GM18499 (cell line): ENCODE measurements around the gene CHD5.

ENCODE experiments used
- ATAC-seq: cut with Tn5 transposase; IDR thresholded peaks from one replicate; pipeline ENCODE4 v1.9.1; 2021; ENCODE audit warnings: moderate number of reproducible peaks; ENCODE audit not compliant: insufficient read depth, unreplicated experiment

Gene CHD5

DNA sequence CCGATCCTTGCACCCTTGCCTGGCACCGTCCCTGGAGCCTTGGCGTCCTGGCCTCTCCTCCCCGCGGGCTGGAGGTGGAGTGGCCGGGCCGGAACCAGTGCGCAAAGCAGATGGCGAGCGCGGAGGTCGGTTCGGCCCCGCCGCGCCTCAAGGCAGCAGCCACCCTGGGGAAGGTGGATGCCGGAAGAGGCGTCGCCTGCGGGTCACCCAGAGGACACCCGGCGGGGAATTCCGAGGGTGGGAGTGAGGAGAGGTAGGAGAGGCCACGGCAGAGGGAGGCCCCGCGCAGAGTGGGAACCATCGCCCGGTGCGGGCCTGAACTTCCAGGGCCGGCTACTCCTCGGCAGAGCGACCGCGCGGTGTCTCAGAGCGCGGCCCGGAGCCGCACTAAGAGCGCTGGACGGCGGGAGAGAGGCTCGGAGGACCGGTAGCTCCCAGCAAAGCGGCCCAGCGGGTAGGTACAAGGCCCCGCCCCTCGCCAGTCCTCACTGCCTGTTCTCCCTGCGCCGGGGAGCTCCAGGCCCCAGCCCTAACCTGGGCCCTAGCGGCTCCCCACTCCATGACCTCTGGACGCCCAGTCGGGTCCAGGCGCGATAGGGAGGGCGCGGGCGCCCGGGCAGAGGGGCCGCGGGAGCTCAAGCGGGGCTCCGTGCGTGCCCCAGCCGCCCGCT, 25.9 kb upstream of the CHD5 start, which contains the start of gene RNF207:
RNF207 (plus strand) TSS at position 271 of the 671 bp plus-strand sequence. CDS start 417 bp downstream, outside the sequence.
- ATAC-seq = no peak

GRCh38 chr1:6202256-6202655, 22.1 kb upstream of the CHD5 start:
- ATAC-seq = no peak

DNA sequence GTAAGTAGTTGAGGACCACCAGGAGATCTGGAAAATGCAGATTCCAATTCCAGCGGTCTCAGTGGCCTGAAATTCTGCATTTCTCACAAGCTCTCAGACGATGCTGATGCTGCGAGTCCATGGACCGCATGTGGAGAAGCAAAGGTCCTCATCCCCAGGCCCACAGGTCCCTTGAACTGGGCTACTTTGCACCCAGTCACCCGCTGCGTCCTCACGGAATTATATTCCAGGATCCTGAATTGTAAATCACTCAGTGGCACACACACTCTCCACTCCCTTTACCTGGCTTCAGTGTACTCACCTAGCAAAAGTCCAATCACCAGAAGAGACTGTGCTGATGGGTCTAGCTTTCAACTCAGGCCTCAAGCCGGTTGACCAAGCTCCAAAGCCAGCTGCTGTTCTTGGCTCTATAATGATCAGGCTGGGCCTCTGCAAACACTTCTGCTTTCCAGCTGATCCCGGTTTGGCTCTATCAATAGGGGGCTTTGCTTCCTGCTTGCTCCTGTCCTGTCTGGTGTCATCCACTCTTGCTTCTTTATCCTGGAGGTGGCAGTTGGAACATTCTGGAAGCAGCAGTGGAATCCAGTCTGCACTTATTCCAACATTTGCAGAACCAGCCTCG, 20.2 kb upstream of the CHD5 start:
- no peak for ATAC-seq

GRCh38 chr1:6199298-6200187, 19.4 kb upstream of the CHD5 start, which contains the start of gene RPL22:
TSS of gene RPL22 (minus strand) at chr1:6199595. CDS start at chr1:6199573, 22 bp downstream.
- peak; percentile 87 for ATAC-seq

DNA sequence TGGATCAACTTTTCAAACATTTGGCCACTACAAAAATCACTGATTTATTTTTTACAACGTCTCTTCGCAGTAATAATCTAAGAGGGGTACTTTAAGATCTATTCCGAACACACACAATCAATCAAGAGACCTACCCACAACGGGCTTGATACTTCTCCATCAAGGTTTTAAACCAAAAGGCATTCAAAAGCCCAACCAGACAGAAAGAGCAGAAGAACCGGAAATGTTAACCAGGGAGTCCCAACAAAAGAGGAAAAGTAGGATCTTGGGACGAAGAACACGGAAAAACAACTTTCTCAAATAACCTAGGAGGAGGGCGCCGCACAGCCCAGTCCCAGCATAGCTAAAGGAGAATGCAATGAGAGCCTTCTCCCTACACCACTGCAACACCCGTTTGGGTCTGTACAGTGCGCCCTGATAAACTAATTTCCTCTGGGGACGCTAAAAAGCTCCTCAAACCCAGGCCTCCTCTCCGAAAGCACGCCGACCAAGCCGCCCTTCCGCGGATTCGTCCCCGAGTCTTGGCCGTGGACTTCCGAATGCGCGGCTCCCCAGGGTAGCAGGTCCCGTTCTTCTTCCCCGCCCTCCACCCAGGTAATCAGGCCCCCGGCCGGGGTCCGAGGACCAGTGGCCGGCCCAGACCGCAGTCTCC, 18.7 kb upstream of the CHD5 start:
- peak; percentile 11 for ATAC-seq

DNA sequence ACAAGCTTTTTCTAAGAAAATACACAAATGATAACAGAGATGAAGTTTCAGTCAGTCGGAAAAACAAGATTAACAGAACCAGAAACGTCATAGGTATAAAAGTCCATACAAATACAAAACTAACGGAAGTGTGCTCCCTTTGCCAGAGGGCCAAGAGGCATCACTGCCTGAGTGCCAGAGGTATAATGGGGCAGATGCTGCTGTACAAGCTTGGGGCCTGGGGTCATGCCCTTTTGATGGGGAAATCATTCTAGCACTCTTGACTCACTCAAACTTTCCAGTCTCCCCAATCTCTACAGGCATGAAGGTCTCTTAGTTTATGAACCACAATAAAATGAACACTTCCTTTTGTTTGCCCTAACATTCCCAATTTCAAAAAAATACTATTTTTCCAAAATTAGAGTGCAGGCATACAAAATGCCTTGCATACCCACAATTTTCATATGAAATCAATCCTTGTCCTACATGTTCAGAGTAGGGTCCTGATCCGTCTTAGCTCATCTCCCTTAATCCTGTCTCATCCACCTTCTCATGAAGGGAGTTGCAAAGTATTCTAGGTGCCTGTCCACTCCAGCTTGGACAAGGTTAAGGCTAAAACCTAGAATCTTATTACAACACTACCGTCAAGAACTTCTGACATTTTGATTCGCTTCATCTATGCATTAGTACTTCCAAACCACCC, 17.8 kb upstream of the CHD5 start:
- ATAC-seq = no peak

GRCh38 chr1:6191968-6192367, 11.8 kb upstream of the CHD5 start:
- no peak for ATAC-seq

DNA sequence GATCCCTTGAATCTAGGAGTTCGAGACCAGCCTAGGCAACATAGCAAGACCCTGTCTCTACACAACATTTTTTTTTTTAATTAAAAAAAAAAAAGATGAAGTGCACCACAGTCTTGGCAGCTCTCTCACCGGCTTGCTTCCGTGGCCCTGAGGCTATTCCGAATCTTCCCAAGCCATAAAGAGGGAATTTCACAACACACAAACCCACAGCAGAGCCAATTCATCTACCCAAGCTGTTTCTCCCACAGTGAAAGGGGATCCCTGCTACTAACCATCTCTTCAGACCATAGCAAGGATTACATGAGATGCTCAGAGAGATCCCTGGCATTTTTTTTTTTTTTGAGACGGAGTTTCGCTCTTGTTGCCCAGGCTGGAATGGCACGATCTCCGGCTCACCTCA, 8.3 kb upstream of the CHD5 start:
- ATAC-seq = no peak

DNA sequence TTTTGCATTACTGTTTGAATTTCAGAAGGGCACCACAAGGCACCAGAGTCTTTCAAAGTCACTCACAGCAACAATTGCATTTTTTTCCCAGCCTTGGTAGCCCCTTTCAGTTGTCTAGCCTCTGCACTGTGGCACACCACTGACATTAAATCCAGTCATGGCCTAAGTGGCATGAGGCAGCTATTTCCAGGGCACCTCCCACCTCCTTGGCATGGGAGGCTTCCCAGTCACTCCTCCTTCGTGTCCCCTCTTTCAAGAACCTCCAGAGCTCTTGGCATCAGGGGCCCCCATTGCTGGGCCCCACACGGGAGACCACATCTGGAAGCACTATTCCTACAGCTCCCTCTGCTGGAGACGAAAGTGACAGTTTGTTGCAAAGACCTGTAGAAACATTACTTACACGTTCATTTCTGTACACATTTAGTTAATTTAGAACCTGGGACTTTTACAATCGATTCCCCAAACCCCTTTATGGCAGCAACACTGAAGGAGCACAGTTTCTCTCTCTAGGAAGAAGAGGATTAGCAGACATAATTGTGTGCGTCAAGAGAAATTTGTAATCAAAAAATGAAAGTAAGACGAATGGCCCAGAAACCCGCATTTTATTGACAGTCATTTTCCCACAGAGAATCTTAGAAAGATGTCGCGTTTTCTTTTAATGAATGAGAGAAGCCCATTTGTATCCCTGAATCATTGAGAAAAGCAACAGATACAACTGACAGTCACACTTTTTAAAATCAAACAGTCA, 5.7 kb upstream of the CHD5 start:
- ATAC-seq = no peak

DNA sequence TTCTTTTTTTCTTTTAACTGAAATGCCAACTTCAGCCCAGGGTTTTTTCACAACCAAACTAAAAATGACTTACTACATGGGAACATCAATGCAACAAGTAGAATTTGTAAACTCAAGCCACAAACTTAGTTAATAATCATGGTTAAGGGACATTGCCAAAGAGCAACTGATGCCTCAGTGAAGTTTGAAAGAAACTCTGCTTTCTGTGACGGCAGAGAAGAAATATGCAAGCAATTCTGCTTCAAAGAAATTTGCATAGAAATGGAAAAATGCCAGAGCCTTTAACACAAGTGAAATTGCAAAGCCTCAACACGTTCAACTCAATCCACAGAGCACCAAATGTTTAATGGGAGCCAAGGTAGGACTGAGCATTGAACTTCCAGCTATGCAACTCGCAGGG, 5.0 kb upstream of the CHD5 start:
- no peak for ATAC-seq

DNA sequence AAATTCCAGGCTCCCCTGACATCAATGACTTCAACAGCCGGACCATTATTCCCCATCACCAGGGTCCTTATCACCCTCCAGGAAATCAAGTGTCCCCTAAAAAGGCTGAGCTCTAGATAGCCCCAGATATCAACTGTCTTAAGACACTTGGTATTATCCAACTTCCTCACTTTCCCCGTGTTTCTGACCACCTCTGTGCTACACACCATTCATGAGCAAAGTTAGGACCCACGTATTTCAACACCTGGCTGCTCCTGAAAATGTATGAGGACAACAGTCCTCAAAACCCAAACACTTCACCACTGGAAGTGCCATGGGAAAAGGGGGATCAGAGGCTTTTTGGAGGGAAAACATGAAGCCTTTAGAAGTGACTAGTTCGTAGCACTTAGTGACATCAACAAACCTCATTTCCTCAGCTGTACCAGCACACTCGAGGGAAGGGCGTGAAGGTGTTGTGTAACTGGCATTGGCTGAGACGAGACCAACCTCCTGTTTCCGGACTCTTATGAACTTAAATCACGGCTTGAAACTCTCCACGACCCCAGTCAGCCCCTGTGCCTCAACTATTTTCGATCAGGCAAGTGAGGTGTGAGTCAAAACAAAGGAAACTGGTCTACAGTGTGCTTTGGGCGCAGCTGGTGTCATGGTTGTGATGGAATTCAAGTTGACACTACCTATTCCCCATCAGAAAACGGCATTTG, 4.1 kb upstream of the CHD5 start:
- ATAC-seq = no peak

- ATAC-seq = no peak
Observed at GRCh38 chr1:6183520-6183989, 3.4 kb upstream of the CHD5 start.

- no peak for ATAC-seq
Observed at GRCh38 chr1:6181347-6181770, 1.2 kb upstream of the CHD5 start.

DNA sequence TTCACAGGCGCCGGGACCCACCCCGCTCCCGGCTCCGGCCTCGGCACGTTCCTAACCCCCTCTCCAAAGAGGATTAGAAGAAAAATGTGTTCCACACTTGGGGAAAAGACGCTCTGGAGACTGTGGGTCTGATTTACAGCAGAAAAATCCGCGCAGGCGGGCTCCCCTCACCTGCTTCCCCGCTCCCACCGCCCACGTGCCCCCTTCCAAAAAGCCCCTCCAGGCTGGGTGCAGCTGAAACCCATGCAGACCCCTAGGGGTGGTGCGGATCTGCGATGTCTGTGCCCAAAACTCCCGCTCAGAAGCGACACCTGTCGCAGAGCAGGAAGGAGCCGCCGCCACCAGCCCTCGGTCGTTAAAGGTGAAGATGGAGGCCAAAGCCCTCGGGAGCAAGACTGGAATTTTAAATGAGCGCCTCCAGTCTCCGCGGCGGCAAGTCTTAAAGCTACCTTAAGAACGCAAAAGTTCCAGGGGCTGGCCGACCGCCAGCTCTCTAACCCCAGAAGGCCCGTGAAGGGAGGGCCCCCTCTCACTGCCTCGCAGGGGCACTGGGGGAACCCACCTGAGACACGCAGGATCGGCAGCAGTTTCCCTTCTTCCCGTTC, 688 bp upstream of the CHD5 start:
- ATAC-seq = no peak

DNA sequence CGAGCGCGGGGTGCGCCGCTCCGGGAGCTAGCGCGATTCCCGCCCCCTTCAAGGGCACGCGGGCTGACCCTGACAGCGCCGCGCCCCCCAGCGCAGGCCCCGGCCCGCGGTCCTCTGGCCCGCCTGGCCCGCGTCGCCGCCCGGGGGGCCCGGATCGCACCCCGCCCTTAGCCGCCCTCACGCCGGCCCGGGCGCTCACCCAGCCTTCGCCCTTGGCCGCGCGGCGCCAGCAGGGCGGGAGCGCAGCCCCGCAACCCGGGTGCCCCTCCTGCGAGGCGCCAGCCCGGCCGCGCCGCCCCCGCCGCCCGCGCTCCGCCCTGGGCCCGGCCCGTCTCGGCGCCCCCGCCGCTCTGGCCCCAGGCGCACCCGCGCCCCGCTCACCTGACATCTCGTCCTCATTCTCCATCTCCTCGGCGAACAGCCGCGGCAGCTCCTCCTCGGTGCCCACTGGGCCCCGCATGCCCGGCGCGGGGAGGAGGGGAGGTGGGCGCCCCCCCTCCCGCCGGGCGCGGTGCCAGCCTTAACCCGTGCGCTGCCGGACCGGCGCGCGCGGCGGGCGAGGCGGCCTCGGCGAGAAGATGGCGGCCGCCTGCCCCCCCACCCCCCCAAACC, 451 bp downstream of the CHD5 start:
- ATAC-seq = no peak

DNA sequence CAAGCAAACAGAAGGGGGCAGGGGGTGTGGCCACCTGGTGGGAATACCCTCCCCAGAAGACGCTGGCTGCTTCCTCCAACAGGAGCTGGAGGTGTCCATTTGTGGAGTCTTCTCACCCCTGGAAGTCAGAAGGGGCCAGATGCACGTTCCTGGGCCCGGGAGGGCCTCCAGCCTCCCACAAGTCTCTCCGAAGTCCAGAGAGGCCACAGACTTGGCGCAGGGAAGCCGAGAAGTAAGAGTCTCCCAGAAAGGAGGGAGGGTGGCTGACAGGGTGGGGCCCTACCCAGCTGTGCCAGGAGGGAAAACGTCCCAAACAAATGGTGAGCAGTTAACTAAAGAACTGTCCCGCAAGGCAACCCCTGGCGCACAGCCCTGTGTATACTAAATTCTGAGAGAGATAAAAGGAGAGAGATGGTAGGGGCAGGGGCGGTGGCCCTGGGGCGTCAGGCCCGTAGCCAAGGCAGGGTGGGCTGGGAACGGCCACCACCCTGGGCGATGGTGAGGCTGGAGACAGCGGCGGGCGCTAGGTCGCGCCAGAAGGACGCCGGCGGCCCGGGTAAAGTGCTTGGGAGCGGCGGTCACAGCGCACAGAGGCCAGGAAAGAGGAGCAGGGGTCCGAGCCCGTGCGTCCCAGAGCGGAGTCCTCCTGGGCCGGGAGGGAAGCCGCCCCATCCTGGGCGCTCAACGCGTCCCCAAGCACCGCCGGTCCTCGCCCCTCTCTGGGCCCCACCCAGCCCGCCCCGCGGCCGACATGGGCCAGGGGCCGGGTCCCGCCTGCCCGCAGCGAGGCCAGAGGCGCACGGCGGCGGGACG, 1.2 kb downstream of the CHD5 start:
- no peak for ATAC-seq
